ENCODE data around the gene FGF21. TPM values are rescaled to one million over a fixed set of nuclear protein-coding genes. Genes with fewer than 3 reads are reported as not detected.

The FGF21 gene
- total RNA-seq, 1 experiment from 2014 or later = not detected

GRCh38 chr19:48720251-48720612, 35.1 kb upstream of the FGF21 start:
- Mint-ChIP-seq H3K4me1 (ENCODE audit: low read depth, unreplicated experiment) (peaks cover 6% of the 10 kb centered on the region), H3K9me3 (ENCODE audit: low read depth, unreplicated experiment) (no peaks in the 10 kb centered on the region), H3K4me3 (ENCODE audit: low read depth, unreplicated experiment) (peak overlapping the region; percentile 99), H3K36me3 (ENCODE audit: insufficient read depth, unreplicated experiment) (peaks cover 35% of the 10 kb centered on the region), H3K27ac (ENCODE audit: unreplicated experiment) (peak overlapping the region; percentile 96), H3K27me3 (ENCODE audit: unreplicated experiment) (peaks cover 13% of the 10 kb centered on the region)
- CTCF ChIA-PET = interaction anchor here (0.8 to 1.4 kb wide), 6 partner anchors 15 to 75 kb away, joined by 3 to 7 read pairs (median 3); partner anchors contain the start of gene FUT2
- no peak for TF ChIP-seq CTCF (IDR thresholded peaks at IDR 0.05; ENCODE audit: unreplicated experiment)
- intact Hi-C loops (cut with micrococcal nuclease; ENCODE audit: unreplicated experiment) = no loop called here
- no TSS peak for BruUV-seq (replicated peaks)
- DNase-seq = no peak

- DNase-seq = peak; percentile 97
- Mint-ChIP-seq H3K4me1 (ENCODE audit: low read depth, unreplicated experiment) (peaks cover 9% of the 10 kb centered on the region), H3K27me3 (ENCODE audit: unreplicated experiment) (peaks cover 13% of the 10 kb centered on the region), H3K27ac (ENCODE audit: unreplicated experiment) (peak overlapping the region; percentile 96), H3K4me3 (ENCODE audit: low read depth, unreplicated experiment) (peak overlapping the region; percentile 99), H3K9me3 (ENCODE audit: low read depth, unreplicated experiment) (no peaks in the 10 kb centered on the region), H3K36me3 (ENCODE audit: insufficient read depth, unreplicated experiment) (peaks cover 31% of the 10 kb centered on the region)
- intact Hi-C loops (cut with micrococcal nuclease; ENCODE audit: unreplicated experiment) = no loop called here
- CTCF ChIA-PET = interaction anchor here (0.8 to 1.4 kb wide), 6 partner anchors 15 to 75 kb away, joined by 3 to 7 read pairs (median 3); partner anchors contain the start of gene FUT2
- no peak for TF ChIP-seq CTCF (IDR thresholded peaks at IDR 0.05; ENCODE audit: unreplicated experiment)
- BruUV-seq (replicated peaks) = no TSS peak
These were observed 34.6 kb upstream of the FGF21 start for GRCh38 chr19:48720613-48721296.

DNA sequence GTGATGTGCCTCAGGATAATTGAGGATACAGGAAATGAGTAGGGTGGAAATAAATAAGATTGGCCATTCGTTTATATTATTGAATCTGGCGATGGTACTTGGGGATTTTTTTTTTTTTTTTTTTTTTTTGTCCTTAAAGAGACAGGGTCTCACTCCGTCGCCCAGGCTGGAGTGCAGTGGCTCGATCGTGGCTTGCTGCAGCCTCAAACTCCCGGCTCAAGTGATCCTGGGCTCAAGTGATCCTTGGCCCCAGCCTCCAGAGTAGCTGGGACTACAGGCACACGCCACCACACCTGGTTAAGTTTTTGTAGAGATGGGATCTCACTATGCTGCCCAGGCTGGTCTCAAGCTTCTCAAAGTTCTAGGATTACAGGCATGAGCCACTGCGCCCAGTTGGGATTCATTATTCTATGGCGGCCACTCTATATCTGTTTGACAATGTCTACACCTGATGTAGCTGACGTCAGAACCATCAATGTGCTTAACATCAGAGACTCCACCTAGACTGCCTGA, 33.1 kb upstream of the FGF21 start:
- peaks cover 9% of the 10 kb centered on the region for H3K4me1 Mint-ChIP-seq (ENCODE audit: low read depth, unreplicated experiment)
- no peak for DNase-seq
- no TSS peak for BruUV-seq (replicated peaks)
- intact Hi-C loops (cut with micrococcal nuclease; ENCODE audit: unreplicated experiment) = no loop called here
- H3K9me3 Mint-ChIP-seq (ENCODE audit: low read depth, unreplicated experiment) = peaks cover 5% of the 10 kb centered on the region
- no peak for TF ChIP-seq CTCF (IDR thresholded peaks at IDR 0.05; ENCODE audit: unreplicated experiment)
- H3K4me3 Mint-ChIP-seq (ENCODE audit: low read depth, unreplicated experiment) = no peak overlapping the region
- no peak overlapping the region for H3K27ac Mint-ChIP-seq (ENCODE audit: unreplicated experiment)
- H3K36me3 Mint-ChIP-seq (ENCODE audit: insufficient read depth, unreplicated experiment) = peaks cover 29% of the 10 kb centered on the region
- peaks cover 13% of the 10 kb centered on the region for H3K27me3 Mint-ChIP-seq (ENCODE audit: unreplicated experiment)
- CTCF ChIA-PET = no interaction called here

GRCh38 chr19:48724796-48725753, 30.2 kb upstream of the FGF21 start:
- no TSS peak for BruUV-seq (replicated peaks)
- CTCF ChIA-PET = interaction anchor here (0.5 to 2.1 kb wide), 6 partner anchors 8 to 117 kb away, joined by 3 to 7 read pairs (median 4); no protein-coding TSS in a partner anchor
- peaks cover 16% of the 10 kb centered on the region for H3K36me3 Mint-ChIP-seq (ENCODE audit: insufficient read depth, unreplicated experiment)

More at GRCh38 chr19:48724796-48725753, 30.2 kb upstream of the FGF21 start:
- no peaks in the 10 kb centered on the region for H3K27me3 Mint-ChIP-seq (ENCODE audit: unreplicated experiment)
- H3K27ac Mint-ChIP-seq (ENCODE audit: unreplicated experiment) = peak overlapping the region; percentile 62
- TF ChIP-seq CTCF (IDR thresholded peaks at IDR 0.05; ENCODE audit: unreplicated experiment) = no peak
- peaks cover 9% of the 10 kb centered on the region for H3K4me1 Mint-ChIP-seq (ENCODE audit: low read depth, unreplicated experiment)
- intact Hi-C loops (cut with micrococcal nuclease; ENCODE audit: unreplicated experiment) = no loop called here
- H3K4me3 Mint-ChIP-seq (ENCODE audit: low read depth, unreplicated experiment) = no peak overlapping the region
- peak; percentile 38 for DNase-seq
- H3K9me3 Mint-ChIP-seq (ENCODE audit: low read depth, unreplicated experiment) = peaks cover 5% of the 10 kb centered on the region
